GM12878 (cell line): ENCODE measurements around the gene MAOA. TPM values are rescaled to one million over a fixed set of nuclear protein-coding genes. Genes with fewer than 3 reads are reported as not detected.

ENCODE experiments used
- ATAC-seq: fragments of 200-7000 bp; cut with Tn5 transposase; 3 replicates; pipeline ENCODE4 v1.9.1; 2020; ENCODE audit warnings: mild to moderate bottlenecking, moderate library complexity
- BruUV-seq: library from RNA; stranded (reverse); fragments of 400-500 nt; replicated peaks from 2 replicates; lab custom pipeline; 2021; lab: Mats Ljungman, UMichigan
- CTCF ChIA-PET: fragments of 300-600 bp; sonication (Branson Sonifier 250); formaldehyde crosslinking; extraction: SDS; loops from one replicate; lab custom pipeline; 2021; ENCODE audit warnings: inconsistent platforms; lab: Yijun Ruan, JAX
- POLR2A ChIA-PET: fragments of 350-600 bp; formaldehyde crosslinking; extraction: SDS; loops from one replicate; lab custom pipeline; 2021; ENCODE audit warnings: inconsistent platforms; lab: Charles Lee
- RAD21 ChIA-PET: fragments of 300-600 bp; sonication (Branson Sonifier 250); formaldehyde crosslinking; loops from one replicate; lab custom pipeline; 2023; ENCODE audit warnings: antibody characterized with exemption; ENCODE audit not compliant: unreplicated experiment; lab: Charles Lee
- SMC1A ChIA-PET: fragments of 300-600 bp; sonication (Branson Sonifier 250); formaldehyde crosslinking; loops from one replicate; lab custom pipeline; 2023; ENCODE audit not compliant: unreplicated experiment, uncharacterized antibody; lab: Charles Lee
- DNase-seq: peaks from one replicate; pipeline ENCODE4 v3.0.0-alpha.2; 2011; ENCODE audit warnings: low read depth, low spot score
- FAIRE-seq: peaks from 3 replicates; lab custom pipeline; 2011; peaks lifted over from hg19 to GRCh38; lab: Jason Lieb, UNC
- H2AFZ ChIP-seq: 2 replicates; pipeline ENCODE4 v1.6.0; 2011; ENCODE audit warnings: low read depth, low read length, control low read depth; ENCODE audit not compliant: control insufficient read depth
- H3K27ac ChIP-seq: 2 replicates; pipeline ENCODE4 v1.5.1; 2011; ENCODE audit warnings: control low read depth; ENCODE audit not compliant: control insufficient read depth, insufficient read depth
- H3K27me3 ChIP-seq, 2 experiments: replicated peaks in 1 of 2; 2 replicates each; pipeline versions ENCODE4 v1.6.0 to v1.6.1; 2011; ENCODE audit warnings: low read length in 1 of 2; ENCODE audit not compliant: control insufficient read depth in 2 of 2, insufficient read depth in 2 of 2
- H3K36me3 ChIP-seq, 2 experiments: 2 replicates each; pipeline ENCODE4 v1.5.1; 2011; ENCODE audit warnings: low read length in 1 of 2; ENCODE audit not compliant: control insufficient read depth in 2 of 2, insufficient read depth in 2 of 2
- H3K4me1 ChIP-seq: 2 replicates; pipeline ENCODE4 v1.6.1; 2011; ENCODE audit warnings: mild to moderate bottlenecking, low read length, moderate library complexity, mixed read lengths; ENCODE audit not compliant: control insufficient read depth, insufficient read depth
- H3K4me2 ChIP-seq: 2 replicates; pipeline ENCODE4 v1.6.0; 2011; ENCODE audit warnings: control low read depth; ENCODE audit not compliant: control insufficient read depth, insufficient read depth
- H3K4me3 ChIP-seq: fragments of 200-600 bp; sonication (generic); 2 replicates; pipeline ENCODE4 v1.5.1; 2016
- H3K79me2 ChIP-seq: 2 replicates; pipeline ENCODE4 v1.6.0; 2011; ENCODE audit warnings: low read length; ENCODE audit not compliant: control insufficient read depth, insufficient read depth
- H3K9ac ChIP-seq: 2 replicates; pipeline ENCODE4 v1.8.0; 2011; ENCODE audit warnings: low read length, control low read depth, mixed read lengths; ENCODE audit not compliant: control insufficient read depth, insufficient read depth
- H3K9me3 ChIP-seq: replicated peaks from 3 replicates; pipeline ENCODE4 v1.5.1; 2011; ENCODE audit warnings: mild to moderate bottlenecking, low read length; ENCODE audit not compliant: control insufficient read depth, insufficient read depth
- H4K20me1 ChIP-seq: 2 replicates; pipeline ENCODE4 v1.6.0; 2011; ENCODE audit not compliant: control insufficient read depth, insufficient read depth
- ATF2 ChIP-seq: IDR thresholded peaks from 2 replicates; pipeline ENCODE4 v1.6.1; 2012; ENCODE audit warnings: low read length, inconsistent platforms
- BMI1 ChIP-seq: fragments of 450-650 bp; IDR thresholded peaks from 2 replicates; pipeline ENCODE4 v1.6.1; 2016; ENCODE audit warnings: mild to moderate bottlenecking, moderate library complexity, borderline replicate concordance
- CREM ChIP-seq: IDR thresholded peaks from 2 replicates; pipeline ENCODE4 v1.6.1; 2014; ENCODE audit warnings: antibody characterized with exemption, low read depth
- E2F4 ChIP-seq: IDR thresholded peaks from 2 replicates; pipeline ENCODE4 v1.6.1; 2012; ENCODE audit warnings: low read depth, low read length, improper control_type of control experiment
- EED ChIP-seq: sonication (generic); IDR thresholded peaks from 2 replicates; pipeline ENCODE4 v1.6.1; 2016; ENCODE audit warnings: antibody characterized with exemption, low read depth
- IKZF1 ChIP-seq: fragments of 450-650 bp; conservative IDR thresholded peaks from 2 replicates; pipeline ENCODE4 v1.6.1; 2017; ENCODE audit warnings: antibody characterized with exemption, mild to moderate bottlenecking
- JUNB ChIP-seq: IDR thresholded peaks from 2 replicates; pipeline ENCODE4 v1.6.1; 2016; ENCODE audit warnings: antibody characterized with exemption, mild to moderate bottlenecking
- LARP7 ChIP-seq: fragments of 450-650 bp; IDR thresholded peaks from 2 replicates; pipeline ENCODE4 v1.6.1; 2017; ENCODE audit warnings: mild to moderate bottlenecking
- NR2C1 ChIP-seq: fragments of 450-650 bp; IDR thresholded peaks from 2 replicates; pipeline ENCODE4 v1.6.1; 2017; ENCODE audit warnings: antibody characterized with exemption, mild to moderate bottlenecking, moderate library complexity
- SRF ChIP-seq, 2 experiments: IDR thresholded peaks; 2 replicates each; pipeline ENCODE4 v1.6.1; 2011; ENCODE audit warnings: low read depth in 2 of 2, low read length in 2 of 2, mild to moderate bottlenecking in 1 of 2, moderate library complexity in 1 of 2
- WGBS: methylation state at CpG from one replicate; pipeline ENCODE4 v1.1.6; 2016; ENCODE audit warnings: low lambda C conversion rate; ENCODE audit not compliant: insufficient replicate concordance, insufficient coverage; ENCODE audit errors: missing lambda C conversion rate; 5-methylcytosine and 5-hydroxymethylcytosine counted together
- in situ Hi-C: fragments of 300-500 bp; cut with MboI; formaldehyde crosslinking; loops from 9 replicates; pipeline ENCODE4 v1.14.3; 2018; ENCODE audit warnings: mixed read lengths
- intact Hi-C: fragments of 100-400 bp; cut with micrococcal nuclease; formaldehyde crosslinking; loops from one replicate; pipeline ENCODE4 v1.14.2; 2022; ENCODE audit not compliant: unreplicated experiment
- polyA plus RNA-seq, 11 experiments: library from polyadenylated mRNA; depleted of rRNA in 4 of 11; unstranded in 6 of 11; stranded (reverse) in 5 of 11; fragments of >200 nt; fragmentation: Nextera tagmentation in 4 of 11; fragmentation: Illumina TruSeq in 1 of 11; extraction: Ambion mirVana in 4 of 11; extraction: Trizol in 1 of 11; gene quantifications; 1 replicate in 1 of 11; 2 replicates in 10 of 11; pipeline versions ENCODE4 v1.2.1 to v1.2.3, GENCODE V29; 2011 to 2016; ENCODE audit warnings: inconsistent platforms in 2 of 11, missing spikeins in 2 of 11, low read depth in 1 of 11
- total RNA-seq, 4 experiments: library from RNA; depleted of rRNA in 3 of 4; stranded (reverse); fragments of >200 nt in 3 of 4; fragmentation: Illumina TruSeq in 1 of 4; extraction: Trizol in 1 of 4; gene quantifications; 2 replicates each; pipeline versions ENCODE4 v1.2.1 to v1.2.3, GENCODE V29; 2013 to 2021
- TF ChIP-seq, protein P1 (sequence below): fragments of 450-650 bp; IDR thresholded peaks from 2 replicates; pipeline ENCODE4 v1.6.1; 2017; ENCODE audit warnings: low read depth, mild to moderate bottlenecking, moderate library complexity
- TF ChIP-seq, protein P2 (sequence below): fragments of 450-650 bp; formaldehyde crosslinking; IDR thresholded peaks from 2 replicates; pipeline ENCODE4 v1.4.0; 2020; ENCODE audit warnings: mild to moderate bottlenecking, moderate library complexity
- TF ChIP-seq, protein P3 (sequence below): fragments of 450-650 bp; IDR thresholded peaks from 2 replicates; pipeline ENCODE4 v1.6.1; 2017; ENCODE audit warnings: mild to moderate bottlenecking, low read depth, inconsistent platforms; ENCODE audit not compliant: poor library complexity, severe bottlenecking

MAOA gene
- total and polyA plus RNA-seq, 10 of the 15 experiments (the other 5 are each of a cell fraction or from before 2014, with no cell fraction given), result 0.02 to 0.51 (median 0.08) TPM; not detected in 7

- TF ChIP-seq, protein P1, sequence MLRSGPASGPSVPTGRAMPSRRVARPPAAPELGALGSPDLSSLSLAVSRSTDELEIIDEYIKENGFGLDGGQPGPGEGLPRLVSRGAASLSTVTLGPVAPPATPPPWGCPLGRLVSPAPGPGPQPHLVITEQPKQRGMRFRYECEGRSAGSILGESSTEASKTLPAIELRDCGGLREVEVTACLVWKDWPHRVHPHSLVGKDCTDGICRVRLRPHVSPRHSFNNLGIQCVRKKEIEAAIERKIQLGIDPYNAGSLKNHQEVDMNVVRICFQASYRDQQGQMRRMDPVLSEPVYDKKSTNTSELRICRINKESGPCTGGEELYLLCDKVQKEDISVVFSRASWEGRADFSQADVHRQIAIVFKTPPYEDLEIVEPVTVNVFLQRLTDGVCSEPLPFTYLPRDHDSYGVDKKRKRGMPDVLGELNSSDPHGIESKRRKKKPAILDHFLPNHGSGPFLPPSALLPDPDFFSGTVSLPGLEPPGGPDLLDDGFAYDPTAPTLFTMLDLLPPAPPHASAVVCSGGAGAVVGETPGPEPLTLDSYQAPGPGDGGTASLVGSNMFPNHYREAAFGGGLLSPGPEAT, result no peak
- TF ChIP-seq, protein P2, sequence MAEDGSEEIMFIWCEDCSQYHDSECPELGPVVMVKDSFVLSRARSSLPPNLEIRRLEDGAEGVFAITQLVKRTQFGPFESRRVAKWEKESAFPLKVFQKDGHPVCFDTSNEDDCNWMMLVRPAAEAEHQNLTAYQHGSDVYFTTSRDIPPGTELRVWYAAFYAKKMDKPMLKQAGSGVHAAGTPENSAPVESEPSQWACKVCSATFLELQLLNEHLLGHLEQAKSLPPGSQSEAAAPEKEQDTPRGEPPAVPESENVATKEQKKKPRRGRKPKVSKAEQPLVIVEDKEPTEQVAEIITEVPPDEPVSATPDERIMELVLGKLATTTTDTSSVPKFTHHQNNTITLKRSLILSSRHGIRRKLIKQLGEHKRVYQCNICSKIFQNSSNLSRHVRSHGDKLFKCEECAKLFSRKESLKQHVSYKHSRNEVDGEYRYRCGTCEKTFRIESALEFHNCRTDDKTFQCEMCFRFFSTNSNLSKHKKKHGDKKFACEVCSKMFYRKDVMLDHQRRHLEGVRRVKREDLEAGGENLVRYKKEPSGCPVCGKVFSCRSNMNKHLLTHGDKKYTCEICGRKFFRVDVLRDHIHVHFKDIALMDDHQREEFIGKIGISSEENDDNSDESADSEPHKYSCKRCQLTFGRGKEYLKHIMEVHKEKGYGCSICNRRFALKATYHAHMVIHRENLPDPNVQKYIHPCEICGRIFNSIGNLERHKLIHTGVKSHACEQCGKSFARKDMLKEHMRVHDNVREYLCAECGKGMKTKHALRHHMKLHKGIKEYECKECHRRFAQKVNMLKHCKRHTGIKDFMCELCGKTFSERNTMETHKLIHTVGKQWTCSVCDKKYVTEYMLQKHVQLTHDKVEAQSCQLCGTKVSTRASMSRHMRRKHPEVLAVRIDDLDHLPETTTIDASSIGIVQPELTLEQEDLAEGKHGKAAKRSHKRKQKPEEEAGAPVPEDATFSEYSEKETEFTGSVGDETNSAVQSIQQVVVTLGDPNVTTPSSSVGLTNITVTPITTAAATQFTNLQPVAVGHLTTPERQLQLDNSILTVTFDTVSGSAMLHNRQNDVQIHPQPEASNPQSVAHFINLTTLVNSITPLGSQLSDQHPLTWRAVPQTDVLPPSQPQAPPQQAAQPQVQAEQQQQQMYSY (CRISPR knock-in tag), result no peak
- TF ChIP-seq BMI1, result no peak
- no peak for TF ChIP-seq JUNB
- TF ChIP-seq SRF (IDR thresholded peaks at IDR 0.05; ENCODE audit: low read depth in 2 of 2, low read length in 2 of 2), result no peak
Measured at GRCh38 chrX:43663173-43663572, 7.1 kb downstream of the MAOA start (continued).

DNA sequence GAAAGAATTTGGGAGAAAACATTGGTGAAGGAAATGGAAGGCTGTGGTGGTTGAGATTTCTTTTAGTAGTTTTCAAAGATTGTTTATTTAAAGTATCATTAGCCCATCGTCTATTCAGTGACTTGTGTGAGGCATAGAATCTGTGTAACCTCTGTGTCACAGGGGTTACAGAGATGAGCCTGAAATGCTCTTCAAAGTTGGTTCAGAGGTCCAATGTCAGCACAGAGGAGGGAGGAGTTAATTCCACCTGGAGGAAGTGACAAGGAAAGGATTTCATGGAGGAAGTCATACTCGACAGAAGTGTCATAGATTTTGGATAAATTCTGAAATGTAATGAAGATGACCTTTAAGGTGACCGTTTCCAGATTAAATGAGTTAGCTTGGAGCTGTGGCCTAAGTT lies 8.2 kb downstream of the MAOA start:
- Histone ChIP-seq H3K36me3 (no peaks in the 10 kb centered on the region), H2AFZ (no peak overlapping the region), H3K27ac (no peak overlapping the region), H3K4me2 (no peak overlapping the region), H3K79me2 (no peaks in the 10 kb centered on the region), H3K4me1 (no peaks in the 10 kb centered on the region), H4K20me1 (no peaks in the 10 kb centered on the region), H3K27me3 (no peaks in the 10 kb centered on the region), H3K4me3 (no peak overlapping the region), H3K9me3 (no peaks in the 10 kb centered on the region), H3K9ac (no peak overlapping the region)
- RAD21 ChIA-PET, result no interaction called here
- CTCF ChIA-PET, result no interaction called here
- ATAC-seq, result no peak
- intact Hi-C loops (no loop called here), in situ Hi-C loops (no loop called here)
- 28% methylated on average over 3 of the region's 3 CpGs for WGBS
- POLR2A ChIA-PET, result no interaction called here
- DNase-seq, result no peak
- SMC1A ChIA-PET, result no interaction called here
- FAIRE-seq, result no peak
- no TSS peak for BruUV-seq
- TF ChIP-seq ATF2 (no peak), LARP7 (no peak), IKZF1 (no peak), NR2C1 (no peak), EED (no peak), CREM (no peak), E2F4 (no peak)
- TF ChIP-seq, protein P3, sequence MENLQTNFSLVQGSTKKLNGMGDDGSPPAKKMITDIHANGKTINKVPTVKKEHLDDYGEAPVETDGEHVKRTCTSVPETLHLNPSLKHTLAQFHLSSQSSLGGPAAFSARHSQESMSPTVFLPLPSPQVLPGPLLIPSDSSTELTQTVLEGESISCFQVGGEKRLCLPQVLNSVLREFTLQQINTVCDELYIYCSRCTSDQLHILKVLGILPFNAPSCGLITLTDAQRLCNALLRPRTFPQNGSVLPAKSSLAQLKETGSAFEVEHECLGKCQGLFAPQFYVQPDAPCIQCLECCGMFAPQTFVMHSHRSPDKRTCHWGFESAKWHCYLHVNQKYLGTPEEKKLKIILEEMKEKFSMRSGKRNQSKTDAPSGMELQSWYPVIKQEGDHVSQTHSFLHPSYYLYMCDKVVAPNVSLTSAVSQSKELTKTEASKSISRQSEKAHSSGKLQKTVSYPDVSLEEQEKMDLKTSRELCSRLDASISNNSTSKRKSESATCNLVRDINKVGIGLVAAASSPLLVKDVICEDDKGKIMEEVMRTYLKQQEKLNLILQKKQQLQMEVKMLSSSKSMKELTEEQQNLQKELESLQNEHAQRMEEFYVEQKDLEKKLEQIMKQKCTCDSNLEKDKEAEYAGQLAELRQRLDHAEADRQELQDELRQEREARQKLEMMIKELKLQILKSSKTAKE, result no peak
